VCaP (cell line): ENCODE measurements around the gene KLF17.

Experiments
- H3K27ac ChIP-seq: fragments of 450-650 bp; 2 replicates; pipeline ENCODE4 v1.5.1; 2017
- CTCF ChIP-seq: fragments of 450-650 bp; conservative IDR thresholded peaks from 2 replicates; pipeline ENCODE4 v1.5.1; 2017; ENCODE audit warnings: mild to moderate bottlenecking, moderate library complexity

Gene KLF17

DNA sequence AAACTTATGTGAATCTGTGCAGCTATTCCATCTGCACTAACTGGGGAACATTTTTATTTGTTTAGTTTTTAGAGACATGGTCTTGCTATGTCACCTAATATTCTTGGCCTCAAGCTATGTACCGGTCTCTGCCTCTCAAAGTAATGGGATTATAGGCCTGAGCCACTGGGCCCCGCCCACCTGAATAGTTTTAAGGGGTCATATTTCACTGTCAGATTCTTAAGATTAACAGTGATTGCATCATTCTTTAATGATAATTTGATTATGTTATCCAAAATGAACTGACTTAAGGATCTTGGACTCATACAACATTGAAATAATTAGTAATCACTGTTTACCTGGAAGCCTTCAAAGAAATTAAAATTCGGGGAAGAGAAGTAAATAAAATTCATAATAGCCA lies 35.4 kb downstream of the KLF17 start:
- H3K27ac ChIP-seq = no peak overlapping the region
- no peak for TF ChIP-seq CTCF

DNA sequence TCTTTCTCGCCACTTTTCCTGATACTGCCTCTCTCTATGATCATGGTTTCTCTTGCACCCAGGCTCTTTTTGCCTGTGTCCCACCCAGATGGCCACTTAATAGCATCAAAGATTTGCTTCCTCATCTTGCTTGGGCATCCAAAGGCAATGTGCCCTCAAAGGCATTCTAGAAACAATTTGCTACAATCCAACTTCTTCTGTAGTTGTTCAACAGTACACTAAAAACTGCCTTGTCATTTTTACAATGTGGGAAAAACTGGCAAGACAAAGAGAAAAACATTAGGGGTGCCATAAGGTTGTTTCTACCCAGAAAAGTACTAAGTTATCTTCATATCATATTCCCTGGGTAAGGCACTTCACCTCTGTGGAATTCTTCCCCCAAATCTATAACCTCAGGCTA lies 39.3 kb downstream of the KLF17 start:
- H3K27ac ChIP-seq = no peak overlapping the region
- TF ChIP-seq CTCF = no peak

DNA sequence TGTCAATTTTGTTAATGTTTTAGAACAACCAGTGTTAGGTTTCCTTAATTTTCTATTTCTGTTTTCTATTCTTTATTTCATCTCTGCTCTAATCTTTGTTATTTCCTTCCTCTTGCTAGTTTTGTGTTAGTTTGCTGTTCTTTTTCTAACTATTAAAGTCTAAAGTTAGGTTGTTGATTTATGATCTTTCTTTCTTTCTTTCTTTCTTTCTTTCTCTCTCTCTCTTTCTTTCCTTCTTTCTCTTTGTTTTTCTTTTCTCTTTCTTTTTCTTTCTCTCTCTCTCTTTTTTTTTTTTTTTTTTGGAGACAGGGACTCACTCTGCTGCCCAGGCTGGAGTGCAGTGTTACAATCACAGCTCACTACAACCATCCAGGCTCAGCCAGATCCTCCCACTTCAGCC lies 40.2 kb downstream of the KLF17 start:
- no peak for TF ChIP-seq CTCF
- no peak overlapping the region for H3K27ac ChIP-seq

DNA sequence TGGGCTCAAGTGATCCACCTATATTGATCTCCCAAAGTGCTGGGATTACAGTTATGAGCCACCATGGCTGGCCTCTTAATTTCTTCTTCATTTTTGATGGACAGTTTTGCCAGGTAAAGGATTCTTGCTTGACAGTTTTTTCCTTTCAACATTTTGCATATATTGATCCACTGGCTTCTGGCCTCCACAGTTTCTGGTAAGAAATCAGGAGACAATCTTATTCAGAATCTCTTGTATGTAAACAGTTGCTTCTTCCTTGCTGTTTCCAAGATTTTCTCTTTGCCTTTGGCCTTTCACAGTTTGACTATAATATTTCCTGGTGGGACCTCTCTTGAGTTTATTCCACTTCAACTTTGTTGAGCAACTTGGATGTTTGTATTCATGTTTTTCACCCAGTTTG lies 42.9 kb downstream of the KLF17 start:
- no peak overlapping the region for H3K27ac ChIP-seq
- TF ChIP-seq CTCF = no peak

- H3K27ac ChIP-seq = no peak overlapping the region
- TF ChIP-seq CTCF = no peak
These were observed 50.0 kb downstream of the KLF17 start for GRCh38 chr1:44168520-44169098.

DNA sequence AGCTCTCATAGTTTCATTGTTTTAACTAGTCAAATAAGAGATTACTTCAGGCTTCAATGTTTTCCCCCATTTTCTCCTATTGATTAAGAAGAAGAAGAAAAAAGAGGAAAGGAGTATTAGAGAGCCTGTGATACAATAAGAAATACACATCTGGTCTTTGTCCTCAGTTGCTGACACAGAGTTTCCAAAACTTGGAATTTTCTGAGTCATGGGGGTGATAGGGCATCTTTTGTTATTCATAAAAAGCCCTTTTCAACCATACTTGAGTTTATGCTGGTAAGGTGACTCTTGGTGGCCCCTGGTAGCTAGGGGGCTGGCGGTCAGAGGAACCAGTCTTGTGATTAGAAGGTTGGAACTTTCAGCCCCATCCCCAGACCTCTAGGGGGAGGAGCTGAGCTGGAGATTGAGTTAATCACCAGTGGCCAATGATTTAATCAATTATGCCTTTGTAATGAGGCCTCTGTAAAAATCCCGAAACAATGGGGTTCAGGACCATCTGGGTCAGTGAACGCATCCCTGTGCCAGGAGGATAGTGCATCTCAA lies 51.7 kb downstream of the KLF17 start:
- H3K27ac ChIP-seq = no peak overlapping the region
- no peak for TF ChIP-seq CTCF

DNA sequence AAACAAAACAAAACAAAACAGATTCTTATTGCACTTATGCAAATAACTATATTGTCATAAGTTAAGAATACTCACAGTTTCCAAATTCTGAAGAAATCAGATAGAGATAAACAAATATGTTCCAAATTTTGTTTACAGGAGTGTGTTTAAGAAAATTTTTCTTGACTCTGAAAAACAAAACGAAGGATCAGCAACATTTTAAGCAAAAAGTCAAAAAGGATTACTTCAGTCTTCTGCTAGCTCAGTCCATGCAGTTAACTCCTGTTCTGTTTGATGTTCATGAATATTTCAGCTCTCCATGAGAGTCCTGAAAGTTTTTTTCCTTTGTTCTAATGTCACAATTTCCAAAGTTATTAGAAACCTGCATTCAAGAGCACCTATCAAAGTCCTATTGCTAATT lies 56.0 kb downstream of the KLF17 start:
- no peak for TF ChIP-seq CTCF
- no peak overlapping the region for H3K27ac ChIP-seq
